ENCODE measurements around the gene SPCS2. TPM values are rescaled to one million over a fixed set of nuclear protein-coding genes. Genes with fewer than 3 reads are reported as not detected.

SPCS2 gene
- total RNA-seq, 4 donors from 2014 or later, result 28.3 to 95.7 (median 61.7) TPM

DNA sequence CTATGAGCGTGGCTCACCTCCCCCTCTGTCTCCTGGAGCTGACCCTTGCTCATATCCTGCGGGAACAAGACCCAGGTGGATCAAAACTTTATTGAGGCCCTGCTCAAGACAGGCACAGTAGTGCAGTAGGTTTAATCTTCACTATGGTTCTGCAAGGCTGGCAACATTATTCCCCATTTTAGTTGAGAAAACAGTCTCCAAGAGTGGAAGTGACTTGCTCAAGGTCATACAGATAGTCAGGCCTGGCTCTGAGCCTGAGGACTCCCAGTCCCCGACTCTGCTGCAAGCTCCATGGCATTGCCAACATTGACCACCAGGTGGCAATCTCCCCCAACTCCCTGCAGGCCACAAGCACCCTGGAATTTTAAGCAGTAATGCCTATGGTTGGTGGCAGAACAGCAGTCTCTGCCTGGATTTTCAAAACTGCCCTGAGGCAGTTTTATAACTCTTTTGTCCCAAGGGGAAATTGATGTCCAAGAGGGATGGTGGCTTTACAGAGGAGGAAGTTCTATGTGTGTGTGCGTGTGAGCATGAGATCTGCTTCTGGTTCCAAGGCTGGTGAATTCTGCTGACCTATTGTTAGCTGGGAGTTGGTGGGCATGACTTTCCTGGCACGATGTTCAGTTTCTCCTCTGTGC lies 73.8 kb downstream of the SPCS2 start:
- WGBS, 2 donors, result 46 to 51% methylated on average over 5 of the region's 5 CpGs
- H3K27me3 ChIP-seq, result no peaks in the 10 kb centered on the region
- DNase-seq (ENCODE audit: low spot score in 2 of 2), result peak; percentile 52 to 84
- peaks cover 0 to 21% (median 6%) of the 10 kb centered on the region in 4 donors for H3K4me1 ChIP-seq
- no peak overlapping the region for H3K4me3 ChIP-seq
- TF ChIP-seq, protein P1, sequence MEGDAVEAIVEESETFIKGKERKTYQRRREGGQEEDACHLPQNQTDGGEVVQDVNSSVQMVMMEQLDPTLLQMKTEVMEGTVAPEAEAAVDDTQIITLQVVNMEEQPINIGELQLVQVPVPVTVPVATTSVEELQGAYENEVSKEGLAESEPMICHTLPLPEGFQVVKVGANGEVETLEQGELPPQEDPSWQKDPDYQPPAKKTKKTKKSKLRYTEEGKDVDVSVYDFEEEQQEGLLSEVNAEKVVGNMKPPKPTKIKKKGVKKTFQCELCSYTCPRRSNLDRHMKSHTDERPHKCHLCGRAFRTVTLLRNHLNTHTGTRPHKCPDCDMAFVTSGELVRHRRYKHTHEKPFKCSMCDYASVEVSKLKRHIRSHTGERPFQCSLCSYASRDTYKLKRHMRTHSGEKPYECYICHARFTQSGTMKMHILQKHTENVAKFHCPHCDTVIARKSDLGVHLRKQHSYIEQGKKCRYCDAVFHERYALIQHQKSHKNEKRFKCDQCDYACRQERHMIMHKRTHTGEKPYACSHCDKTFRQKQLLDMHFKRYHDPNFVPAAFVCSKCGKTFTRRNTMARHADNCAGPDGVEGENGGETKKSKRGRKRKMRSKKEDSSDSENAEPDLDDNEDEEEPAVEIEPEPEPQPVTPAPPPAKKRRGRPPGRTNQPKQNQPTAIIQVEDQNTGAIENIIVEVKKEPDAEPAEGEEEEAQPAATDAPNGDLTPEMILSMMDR (IDR thresholded peaks at IDR 0.05), result peak; percentile 86 to 93 (median 92)
- TF ChIP-seq EP300 (IDR thresholded peaks at IDR 0.05) (no peak), POLR2A (IDR thresholded peaks at IDR 0.05) (no peak)
- no peaks in the 10 kb centered on the region for H3K36me3 ChIP-seq
- no peaks in the 10 kb centered on the region for H3K9me3 ChIP-seq
- peak overlapping the region in 3 of 4 donors; percentile 4 to 82 (median 69) for H3K27ac ChIP-seq

DNA sequence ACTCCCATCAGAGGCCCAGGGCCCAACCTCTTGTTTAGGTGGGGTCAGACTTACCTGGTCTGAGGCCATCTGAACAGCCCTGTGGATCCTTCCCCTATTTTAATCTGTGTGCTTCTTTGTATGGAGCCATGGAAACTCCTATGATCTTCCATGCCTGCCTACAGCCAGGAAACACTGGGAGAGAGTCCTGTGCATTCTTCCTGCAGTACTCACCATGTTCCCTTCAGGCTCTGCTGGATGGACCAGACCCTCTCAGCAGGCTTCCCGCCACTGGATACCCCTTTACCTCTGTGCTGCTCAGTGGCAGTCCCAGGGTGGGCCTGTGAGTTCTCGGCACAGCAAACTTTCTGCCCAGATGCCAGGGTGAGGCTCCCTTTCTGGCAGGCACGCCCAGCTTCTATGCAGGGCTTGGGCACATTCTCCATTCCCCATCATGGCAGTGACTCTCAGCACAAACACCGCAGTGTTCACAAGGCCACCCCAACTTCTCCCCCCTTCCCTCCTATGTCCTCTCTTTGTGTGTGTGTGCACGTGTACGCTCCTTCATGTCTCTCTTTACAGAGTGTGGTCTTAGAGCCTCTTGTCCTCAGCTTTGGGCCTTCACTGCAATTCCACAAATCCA lies 74.5 kb downstream of the SPCS2 start:
- TF ChIP-seq, protein P1 (IDR thresholded peaks at IDR 0.05), result no peak
- TF ChIP-seq POLR2A (IDR thresholded peaks at IDR 0.05) (no peak), EP300 (IDR thresholded peaks at IDR 0.05) (no peak)
- Histone ChIP-seq H3K9me3 (no peaks in the 10 kb centered on the region), H3K27me3 (no peaks in the 10 kb centered on the region), H3K36me3 (no peaks in the 10 kb centered on the region), H3K27ac (peak overlapping the region; percentile 4 to 82 (median 70)), H3K4me3 (no peak overlapping the region), H3K4me1 (peaks cover 0 to 21% (median 6%) of the 10 kb centered on the region in 4 donors)
- 55 to 65% methylated on average over 6 of the region's 6 CpGs for WGBS, 2 donors
- DNase-seq (ENCODE audit: low spot score in 2 of 2), result no peak

DNA sequence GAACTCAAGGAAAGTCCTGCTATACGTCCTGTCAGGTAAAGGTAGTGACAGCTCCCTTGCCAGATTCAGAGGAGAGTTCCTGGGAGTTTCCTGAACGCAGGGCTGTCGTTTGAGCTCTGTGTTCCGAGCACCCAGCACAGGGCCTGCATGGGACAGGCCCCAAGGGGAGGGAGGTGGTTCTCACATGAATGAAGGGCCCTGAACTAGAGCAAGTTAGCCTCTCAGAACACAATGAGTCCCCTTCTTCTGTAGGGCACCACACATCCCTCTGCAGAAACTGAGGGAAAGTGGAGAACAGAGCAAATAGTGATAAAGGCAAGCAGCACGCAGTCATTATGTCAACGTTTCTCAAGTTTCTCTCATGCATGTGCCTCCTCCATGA lies 75.0 kb downstream of the SPCS2 start:
- TF ChIP-seq EP300 (IDR thresholded peaks at IDR 0.05), result peak in 1 of 2 donors; percentile 52
- TF ChIP-seq, protein P1 (IDR thresholded peaks at IDR 0.05), result no peak
- Histone ChIP-seq H3K4me1 (peaks cover 0 to 21% (median 6%) of the 10 kb centered on the region in 4 donors), H3K27me3 (no peaks in the 10 kb centered on the region), H3K27ac (peak overlapping the region; percentile 4 to 82 (median 70)), H3K36me3 (no peaks in the 10 kb centered on the region), H3K4me3 (no peak overlapping the region), H3K9me3 (no peaks in the 10 kb centered on the region)
- 45 to 54% methylated on average over 6 of the region's 6 CpGs for WGBS, 2 donors
- no peak for DNase-seq (ENCODE audit: low spot score in 2 of 2)

DNA sequence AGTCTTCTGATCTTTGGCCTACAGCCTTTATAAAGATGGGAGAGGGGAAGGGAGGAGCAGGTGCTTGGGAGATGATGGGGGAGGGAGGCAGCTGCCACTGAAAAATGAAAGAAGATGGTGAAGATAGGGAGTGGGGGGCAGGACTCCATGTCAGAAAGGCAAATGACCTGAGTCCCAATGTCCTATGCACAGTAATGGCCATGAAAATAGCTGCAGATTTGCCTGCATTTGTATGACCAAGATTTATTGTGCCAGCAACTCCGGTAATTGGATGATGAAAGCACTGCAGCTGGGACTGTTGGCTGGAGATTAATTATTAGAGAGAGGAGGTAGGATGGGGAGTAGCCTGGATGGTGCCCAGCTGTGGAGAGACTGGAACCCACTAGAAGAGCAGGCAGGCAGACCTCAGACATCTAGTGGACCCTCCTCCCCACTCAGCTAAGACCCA lies 75.7 kb downstream of the SPCS2 start:
- Histone ChIP-seq H3K4me3 (no peak overlapping the region), H3K9me3 (no peaks in the 10 kb centered on the region), H3K27ac (peak overlapping the region in 3 of 4 donors; percentile 69 to 82 (median 71)), H3K27me3 (no peaks in the 10 kb centered on the region), H3K36me3 (no peaks in the 10 kb centered on the region), H3K4me1 (peaks cover 0 to 21% (median 6%) of the 10 kb centered on the region in 4 donors)
- 48 to 57% methylated on average over 1 of the region's 1 CpG for WGBS, 2 donors
- no peak for DNase-seq (ENCODE audit: low spot score in 2 of 2)
- TF ChIP-seq, protein P1 (IDR thresholded peaks at IDR 0.05), result no peak
- TF ChIP-seq EP300 (IDR thresholded peaks at IDR 0.05) (no peak), POLR2A (IDR thresholded peaks at IDR 0.05) (no peak)

DNA sequence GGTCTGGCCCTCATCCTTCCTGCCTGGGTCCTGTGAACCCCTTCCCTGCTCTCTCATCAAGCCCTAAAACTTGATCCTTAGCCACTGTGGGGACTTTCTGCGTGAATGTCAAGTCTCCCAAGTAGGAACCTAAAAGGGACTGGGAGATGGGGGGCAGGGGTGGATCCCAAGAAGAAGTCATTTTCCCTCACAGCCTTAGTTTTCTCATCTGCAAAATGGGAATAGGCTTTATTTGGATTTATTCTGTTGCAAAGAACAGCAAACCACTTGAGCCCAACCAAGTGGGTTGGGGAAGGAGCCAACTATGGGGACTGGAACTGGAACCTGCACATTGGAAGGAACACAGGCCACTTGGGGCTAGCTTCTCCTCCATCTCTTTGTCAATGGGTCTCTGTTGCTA lies 76.5 kb downstream of the SPCS2 start:
- TF ChIP-seq EP300 (IDR thresholded peaks at IDR 0.05) (no peak), POLR2A (IDR thresholded peaks at IDR 0.05) (no peak)
- TF ChIP-seq, protein P1 (IDR thresholded peaks at IDR 0.05), result no peak
- WGBS, 2 donors, result 94 to 100% methylated on average over 1 of the region's 1 CpG
- no peaks in the 10 kb centered on the region for H3K27me3 ChIP-seq
- peak overlapping the region in 2 of 4 donors; percentile 69 to 82 for H3K27ac ChIP-seq
- DNase-seq (ENCODE audit: low spot score in 2 of 2), result no peak
- H3K9me3 ChIP-seq, result no peaks in the 10 kb centered on the region
- peaks cover 0 to 21% (median 6%) of the 10 kb centered on the region in 4 donors for H3K4me1 ChIP-seq
- no peaks in the 10 kb centered on the region for H3K36me3 ChIP-seq
- no peak overlapping the region for H3K4me3 ChIP-seq

All from tibial nerve (tissue), 4 donors.